Liver (tissue), 9 donors: ENCODE measurements around the gene CCND3. TPM values are rescaled to one million over a fixed set of nuclear protein-coding genes. Genes with fewer than 3 reads are reported as not detected.
"Not testable (repeated sequence)": the region's sequence is repeated elsewhere in the genome, so short reads cannot be mapped to it uniquely, and the experiment has no call there.

Source experiments
- DNase-seq: peaks from one replicate; pipeline ENCODE4 v3.0.0-alpha.2; 2017; ENCODE audit warnings: low spot score
- H3K27ac ChIP-seq, 2 donors: one replicate each; pipeline ENCODE4 v1.7.0; 2013; ENCODE audit warnings: inconsistent platforms in 2 of 2, low read length in 2 of 2, control low read depth in 1 of 2, low read depth in 1 of 2, mild to moderate bottlenecking in 1 of 2
- H3K27me3 ChIP-seq, 4 donors: one replicate each; pipeline versions ENCODE4 v1.6.1 to v1.7.0; 2013; ENCODE audit warnings: low read length in 3 of 4, inconsistent platforms in 1 of 4, mild to moderate bottlenecking in 1 of 4, moderate library complexity in 1 of 4; ENCODE audit not compliant: control insufficient read depth in 4 of 4, insufficient read depth in 4 of 4
- H3K36me3 ChIP-seq, 4 donors: one replicate each; pipeline versions ENCODE4 v1.6.1 to v1.7.0; 2013; ENCODE audit warnings: low read length in 3 of 4, mild to moderate bottlenecking in 3 of 4, low read depth in 1 of 4, moderate library complexity in 1 of 4; ENCODE audit not compliant: control insufficient read depth in 4 of 4, insufficient read depth in 3 of 4
- H3K4me1 ChIP-seq, 4 donors: one replicate each; pipeline versions ENCODE4 v1.6.1 to v1.7.0; 2013; ENCODE audit warnings: low read length in 3 of 4, mild to moderate bottlenecking in 3 of 4, moderate library complexity in 1 of 4; ENCODE audit not compliant: control insufficient read depth in 4 of 4, insufficient read depth in 4 of 4
- H3K4me3 ChIP-seq, 3 donors: one replicate each; pipeline versions ENCODE4 v1.6.1 to v1.7.0; 2013; ENCODE audit warnings: low read length in 3 of 3, control low read depth in 1 of 3, low read depth in 1 of 3, mild to moderate bottlenecking in 1 of 3
- H3K9ac ChIP-seq, 2 donors: one replicate each; pipeline ENCODE4 v1.7.0; 2013; ENCODE audit warnings: low read length in 2 of 2, mild to moderate bottlenecking in 2 of 2, moderate library complexity in 2 of 2, control low read depth in 1 of 2, low read depth in 1 of 2
- H3K9me3 ChIP-seq, 4 donors: one replicate each; pipeline versions ENCODE4 v1.6.1 to v1.7.0; 2013; ENCODE audit warnings: low read length in 3 of 4; ENCODE audit not compliant: control insufficient read depth in 4 of 4
- EGR1 ChIP-seq, 2 donors: IDR thresholded peaks; 2 replicates each; pipeline ENCODE4 v1.6.1; 2016 to 2018; ENCODE audit warnings: antibody characterized with exemption in 2 of 2, low read depth in 2 of 2
- FOXA2 ChIP-seq: IDR thresholded peaks from 2 replicates; pipeline ENCODE4 v1.6.1; 2016; ENCODE audit warnings: antibody characterized with exemption
- GABPA ChIP-seq, 2 donors: IDR thresholded peaks in 1 of 2; conservative IDR thresholded peaks in 1 of 2; 2 replicates each; pipeline ENCODE4 v1.6.1; 2016; ENCODE audit warnings: antibody characterized with exemption in 2 of 2, mild to moderate bottlenecking in 1 of 2, moderate library complexity in 1 of 2
- HNF4A ChIP-seq, 2 donors: conservative IDR thresholded peaks; 2 replicates each; pipeline ENCODE4 v1.6.1; 2016; ENCODE audit warnings: antibody characterized with exemption in 2 of 2, mild to moderate bottlenecking in 2 of 2
- JUND ChIP-seq, 2 donors: IDR thresholded peaks; 2 replicates each; pipeline ENCODE4 v1.6.1; 2016; ENCODE audit warnings: antibody characterized with exemption in 2 of 2
- NR2F2 ChIP-seq: IDR thresholded peaks from 2 replicates; pipeline ENCODE4 v1.6.1; 2016; ENCODE audit warnings: antibody characterized with exemption
- RXRA ChIP-seq, 2 donors: IDR thresholded peaks; 2 replicates each; pipeline ENCODE4 v1.6.1; 2017 to 2018; ENCODE audit warnings: antibody characterized with exemption in 2 of 2, mild to moderate bottlenecking in 1 of 2
- SP1 ChIP-seq: IDR thresholded peaks from 2 replicates; pipeline ENCODE4 v1.6.1; 2018; ENCODE audit warnings: antibody characterized with exemption, mild to moderate bottlenecking
- YY1 ChIP-seq: IDR thresholded peaks from 2 replicates; pipeline ENCODE4 v1.6.1; 2016; ENCODE audit warnings: antibody characterized with exemption, mild to moderate bottlenecking
- WGBS: extraction: QIAGEN DNeasy Blood & Tissue Kit; methylation state at CpG from one replicate; pipeline ENCODE4 v1.1.7; 2013; 5-methylcytosine and 5-hydroxymethylcytosine counted together
- polyA plus RNA-seq, 2 donors: library from polyadenylated mRNA; stranded (reverse) in 1 of 2; unstranded in 1 of 2; fragments of 200-250 nt in 1 of 2; fragments of >200 nt in 1 of 2; fragmentation: Nextera tagmentation in 1 of 2; extraction: Ambion mirVana in 1 of 2; gene quantifications; one replicate each; pipeline versions ENCODE4 v1.2.1 to v1.2.3, GENCODE V29; 2013 to 2015
- total RNA-seq, 2 donors: library from RNA; depleted of rRNA; stranded (reverse); fragments of >200 nt; gene quantifications; one replicate each; pipeline ENCODE4 v1.2.3, GENCODE V29; 2014
- TF ChIP-seq, protein P1 (sequence below): IDR thresholded peaks from 2 replicates; pipeline ENCODE4 v1.6.1; 2016; ENCODE audit warnings: antibody characterized with exemption
- TF ChIP-seq, protein P2 (sequence below): IDR thresholded peaks from 2 replicates; pipeline ENCODE4 v1.6.1; 2016; ENCODE audit warnings: antibody characterized with exemption, mild to moderate bottlenecking
- TF ChIP-seq, protein P3 (sequence below): fragments of 150-350 bp; IDR thresholded peaks from 2 replicates; pipeline ENCODE4 v1.5.1; 2017; ENCODE audit warnings: improper control_type of control experiment, low read depth, low read length; ENCODE audit not compliant: missing input control
- donor health status: healthy.
- donor health status: healthy.
- donor health status: healthy.
- donor health status: healthy.
- donor health status: healthy.

Gene CCND3
- total and polyA plus RNA-seq, 4 donors, result 11.6 to 54.3 (median 23.2) TPM

DNA sequence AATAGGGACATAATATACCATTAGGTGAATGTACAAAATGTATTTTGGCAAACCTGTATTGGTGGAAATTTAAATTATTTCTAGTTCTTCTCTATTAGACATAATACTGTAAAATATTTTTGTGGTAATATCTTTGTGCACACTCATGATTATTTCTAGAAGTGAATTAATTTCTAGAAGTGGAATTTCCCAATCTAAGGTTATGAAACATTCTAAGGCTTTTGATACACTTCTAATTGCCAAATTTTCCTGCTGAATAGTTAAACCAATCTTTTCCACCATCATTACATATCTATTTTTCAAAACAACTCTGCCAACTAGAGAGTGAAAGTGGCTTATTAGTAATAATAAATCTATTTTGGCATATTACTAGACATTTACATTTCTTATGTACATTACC, 1.8 kb upstream of the CCND3 start:
- no peaks in the 10 kb centered on the region for H3K27me3 ChIP-seq
- H3K9ac ChIP-seq, result no peak overlapping the region
- no peaks in the 10 kb centered on the region for H3K9me3 ChIP-seq
- no peaks in the 10 kb centered on the region for H3K36me3 ChIP-seq
- DNase-seq, result no peak
- no peak overlapping the region for H3K4me3 ChIP-seq
- TF ChIP-seq YY1 (no peak), HNF4A (conservative IDR thresholded peaks at IDR 0.05) (no peak), NR2F2 (no peak), EGR1 (IDR thresholded peaks at IDR 0.05; ENCODE audit: low read depth in 2 of 2) (no peak), GABPA (IDR thresholded peaks at IDR 0.05 in 1 of 2, conservative IDR thresholded peaks at IDR 0.05 in 1 of 2) (no peak), SP1 (no peak), JUND (IDR thresholded peaks at IDR 0.05) (no peak), FOXA2 (no peak), RXRA (IDR thresholded peaks at IDR 0.05) (no peak)
- TF ChIP-seq, protein P1, sequence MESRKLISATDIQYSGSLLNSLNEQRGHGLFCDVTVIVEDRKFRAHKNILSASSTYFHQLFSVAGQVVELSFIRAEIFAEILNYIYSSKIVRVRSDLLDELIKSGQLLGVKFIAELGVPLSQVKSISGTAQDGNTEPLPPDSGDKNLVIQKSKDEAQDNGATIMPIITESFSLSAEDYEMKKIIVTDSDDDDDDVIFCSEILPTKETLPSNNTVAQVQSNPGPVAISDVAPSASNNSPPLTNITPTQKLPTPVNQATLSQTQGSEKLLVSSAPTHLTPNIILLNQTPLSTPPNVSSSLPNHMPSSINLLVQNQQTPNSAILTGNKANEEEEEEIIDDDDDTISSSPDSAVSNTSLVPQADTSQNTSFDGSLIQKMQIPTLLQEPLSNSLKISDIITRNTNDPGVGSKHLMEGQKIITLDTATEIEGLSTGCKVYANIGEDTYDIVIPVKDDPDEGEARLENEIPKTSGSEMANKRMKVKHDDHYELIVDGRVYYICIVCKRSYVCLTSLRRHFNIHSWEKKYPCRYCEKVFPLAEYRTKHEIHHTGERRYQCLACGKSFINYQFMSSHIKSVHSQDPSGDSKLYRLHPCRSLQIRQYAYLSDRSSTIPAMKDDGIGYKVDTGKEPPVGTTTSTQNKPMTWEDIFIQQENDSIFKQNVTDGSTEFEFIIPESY, result no peak
- TF ChIP-seq, protein P2, sequence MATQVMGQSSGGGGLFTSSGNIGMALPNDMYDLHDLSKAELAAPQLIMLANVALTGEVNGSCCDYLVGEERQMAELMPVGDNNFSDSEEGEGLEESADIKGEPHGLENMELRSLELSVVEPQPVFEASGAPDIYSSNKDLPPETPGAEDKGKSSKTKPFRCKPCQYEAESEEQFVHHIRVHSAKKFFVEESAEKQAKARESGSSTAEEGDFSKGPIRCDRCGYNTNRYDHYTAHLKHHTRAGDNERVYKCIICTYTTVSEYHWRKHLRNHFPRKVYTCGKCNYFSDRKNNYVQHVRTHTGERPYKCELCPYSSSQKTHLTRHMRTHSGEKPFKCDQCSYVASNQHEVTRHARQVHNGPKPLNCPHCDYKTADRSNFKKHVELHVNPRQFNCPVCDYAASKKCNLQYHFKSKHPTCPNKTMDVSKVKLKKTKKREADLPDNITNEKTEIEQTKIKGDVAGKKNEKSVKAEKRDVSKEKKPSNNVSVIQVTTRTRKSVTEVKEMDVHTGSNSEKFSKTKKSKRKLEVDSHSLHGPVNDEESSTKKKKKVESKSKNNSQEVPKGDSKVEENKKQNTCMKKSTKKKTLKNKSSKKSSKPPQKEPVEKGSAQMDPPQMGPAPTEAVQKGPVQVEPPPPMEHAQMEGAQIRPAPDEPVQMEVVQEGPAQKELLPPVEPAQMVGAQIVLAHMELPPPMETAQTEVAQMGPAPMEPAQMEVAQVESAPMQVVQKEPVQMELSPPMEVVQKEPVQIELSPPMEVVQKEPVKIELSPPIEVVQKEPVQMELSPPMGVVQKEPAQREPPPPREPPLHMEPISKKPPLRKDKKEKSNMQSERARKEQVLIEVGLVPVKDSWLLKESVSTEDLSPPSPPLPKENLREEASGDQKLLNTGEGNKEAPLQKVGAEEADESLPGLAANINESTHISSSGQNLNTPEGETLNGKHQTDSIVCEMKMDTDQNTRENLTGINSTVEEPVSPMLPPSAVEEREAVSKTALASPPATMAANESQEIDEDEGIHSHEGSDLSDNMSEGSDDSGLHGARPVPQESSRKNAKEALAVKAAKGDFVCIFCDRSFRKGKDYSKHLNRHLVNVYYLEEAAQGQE, result no peak
- TF ChIP-seq, protein P3, sequence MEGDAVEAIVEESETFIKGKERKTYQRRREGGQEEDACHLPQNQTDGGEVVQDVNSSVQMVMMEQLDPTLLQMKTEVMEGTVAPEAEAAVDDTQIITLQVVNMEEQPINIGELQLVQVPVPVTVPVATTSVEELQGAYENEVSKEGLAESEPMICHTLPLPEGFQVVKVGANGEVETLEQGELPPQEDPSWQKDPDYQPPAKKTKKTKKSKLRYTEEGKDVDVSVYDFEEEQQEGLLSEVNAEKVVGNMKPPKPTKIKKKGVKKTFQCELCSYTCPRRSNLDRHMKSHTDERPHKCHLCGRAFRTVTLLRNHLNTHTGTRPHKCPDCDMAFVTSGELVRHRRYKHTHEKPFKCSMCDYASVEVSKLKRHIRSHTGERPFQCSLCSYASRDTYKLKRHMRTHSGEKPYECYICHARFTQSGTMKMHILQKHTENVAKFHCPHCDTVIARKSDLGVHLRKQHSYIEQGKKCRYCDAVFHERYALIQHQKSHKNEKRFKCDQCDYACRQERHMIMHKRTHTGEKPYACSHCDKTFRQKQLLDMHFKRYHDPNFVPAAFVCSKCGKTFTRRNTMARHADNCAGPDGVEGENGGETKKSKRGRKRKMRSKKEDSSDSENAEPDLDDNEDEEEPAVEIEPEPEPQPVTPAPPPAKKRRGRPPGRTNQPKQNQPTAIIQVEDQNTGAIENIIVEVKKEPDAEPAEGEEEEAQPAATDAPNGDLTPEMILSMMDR, result no peak
- peaks cover 3 to 27% (median 14%) of the 10 kb centered on the region in 4 donors for H3K4me1 ChIP-seq
- H3K27ac ChIP-seq, result no peak overlapping the region

DNA sequence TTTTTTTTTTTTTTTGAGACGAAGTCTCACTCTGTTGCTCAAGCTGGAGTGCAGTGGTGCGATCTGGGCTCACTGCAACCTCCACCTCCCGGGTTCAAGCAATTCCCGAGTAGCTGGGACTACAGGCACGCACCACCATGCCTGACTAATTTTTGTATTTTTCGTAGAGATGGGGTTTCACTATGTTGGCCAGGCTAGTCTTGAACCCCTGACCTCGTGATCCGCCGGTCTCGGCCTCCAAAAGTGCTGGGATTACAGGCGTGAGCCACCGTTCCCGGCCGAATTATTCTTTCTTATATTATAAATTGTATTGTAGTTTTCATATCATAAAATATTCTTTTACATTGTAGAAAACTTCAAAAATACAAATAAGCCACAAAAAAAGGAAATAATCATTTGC, 1.3 kb upstream of the CCND3 start:
- peaks cover 3 to 27% (median 14%) of the 10 kb centered on the region in 4 donors for H3K4me1 ChIP-seq
- not testable (repeated sequence) for H3K4me3 ChIP-seq, H3K27ac ChIP-seq, H3K27me3 ChIP-seq, H3K36me3 ChIP-seq, H3K9ac ChIP-seq, H3K9me3 ChIP-seq, DNase-seq
- 96% methylated on average over 14 of the region's 14 CpGs for WGBS
